Measurements from ENCODE around the gene MAPKAP1.

MAPKAP1 gene

GRCh38 chr9:125745682-125746016 lies 38.6 kb upstream of the MAPKAP1 start:
- TF ChIP-seq FOXP2 (optimal IDR thresholded peaks at IDR 0.05; ENCODE audit: borderline replicate concordance, extremely low read depth, extremely low read length, insufficient read depth) = no peak
- TF ChIP-seq POLR2AphosphoS5 (IDR thresholded peaks at IDR 0.05; ENCODE audit: low read depth, low read length) = no peak
- TF ChIP-seq TAF1 (IDR thresholded peaks at IDR 0.05; ENCODE audit: borderline replicate concordance, insufficient read depth, low read length) = no peak

- TF ChIP-seq FOXP2 (optimal IDR thresholded peaks at IDR 0.05; ENCODE audit: borderline replicate concordance, extremely low read depth, extremely low read length, insufficient read depth) (no peak), SIN3A (IDR thresholded peaks at IDR 0.05; ENCODE audit: borderline replicate concordance, insufficient read depth, low read length) (no peak), POLR2AphosphoS5 (IDR thresholded peaks at IDR 0.05; ENCODE audit: low read depth, low read length) (no peak), TAF1 (IDR thresholded peaks at IDR 0.05; ENCODE audit: borderline replicate concordance, insufficient read depth, low read length) (no peak)
- TF ChIP-seq, protein P1, sequence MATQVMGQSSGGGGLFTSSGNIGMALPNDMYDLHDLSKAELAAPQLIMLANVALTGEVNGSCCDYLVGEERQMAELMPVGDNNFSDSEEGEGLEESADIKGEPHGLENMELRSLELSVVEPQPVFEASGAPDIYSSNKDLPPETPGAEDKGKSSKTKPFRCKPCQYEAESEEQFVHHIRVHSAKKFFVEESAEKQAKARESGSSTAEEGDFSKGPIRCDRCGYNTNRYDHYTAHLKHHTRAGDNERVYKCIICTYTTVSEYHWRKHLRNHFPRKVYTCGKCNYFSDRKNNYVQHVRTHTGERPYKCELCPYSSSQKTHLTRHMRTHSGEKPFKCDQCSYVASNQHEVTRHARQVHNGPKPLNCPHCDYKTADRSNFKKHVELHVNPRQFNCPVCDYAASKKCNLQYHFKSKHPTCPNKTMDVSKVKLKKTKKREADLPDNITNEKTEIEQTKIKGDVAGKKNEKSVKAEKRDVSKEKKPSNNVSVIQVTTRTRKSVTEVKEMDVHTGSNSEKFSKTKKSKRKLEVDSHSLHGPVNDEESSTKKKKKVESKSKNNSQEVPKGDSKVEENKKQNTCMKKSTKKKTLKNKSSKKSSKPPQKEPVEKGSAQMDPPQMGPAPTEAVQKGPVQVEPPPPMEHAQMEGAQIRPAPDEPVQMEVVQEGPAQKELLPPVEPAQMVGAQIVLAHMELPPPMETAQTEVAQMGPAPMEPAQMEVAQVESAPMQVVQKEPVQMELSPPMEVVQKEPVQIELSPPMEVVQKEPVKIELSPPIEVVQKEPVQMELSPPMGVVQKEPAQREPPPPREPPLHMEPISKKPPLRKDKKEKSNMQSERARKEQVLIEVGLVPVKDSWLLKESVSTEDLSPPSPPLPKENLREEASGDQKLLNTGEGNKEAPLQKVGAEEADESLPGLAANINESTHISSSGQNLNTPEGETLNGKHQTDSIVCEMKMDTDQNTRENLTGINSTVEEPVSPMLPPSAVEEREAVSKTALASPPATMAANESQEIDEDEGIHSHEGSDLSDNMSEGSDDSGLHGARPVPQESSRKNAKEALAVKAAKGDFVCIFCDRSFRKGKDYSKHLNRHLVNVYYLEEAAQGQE (IDR thresholded peaks at IDR 0.05; ENCODE audit: insufficient read depth in 1 of 2, low read depth in 2 of 2, low read length in 2 of 2) = no peak
These were observed 38.0 kb upstream of the MAPKAP1 start for GRCh38 chr9:125745018-125745417.

DNA sequence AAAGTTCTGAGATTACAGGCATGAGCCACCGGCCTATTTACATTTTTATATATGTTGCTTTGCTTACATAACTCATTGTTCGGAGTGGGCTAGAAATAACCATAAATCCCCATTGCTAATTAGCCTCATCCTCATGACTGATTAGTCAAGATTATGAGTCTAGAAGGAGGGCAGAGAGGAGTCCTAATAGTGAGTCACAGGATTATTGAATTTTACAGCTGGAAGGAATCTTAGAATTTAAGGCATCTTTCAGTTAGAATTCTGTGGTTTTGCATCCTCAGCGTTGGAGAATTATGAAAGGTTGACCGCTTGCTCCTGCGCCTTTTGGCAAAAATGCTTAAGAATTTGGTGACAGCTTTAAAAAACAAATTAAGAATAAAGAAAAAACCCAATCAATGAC lies 37.6 kb upstream of the MAPKAP1 start:
- TF ChIP-seq TAF1 (IDR thresholded peaks at IDR 0.05; ENCODE audit: borderline replicate concordance, insufficient read depth, low read length) = no peak
- TF ChIP-seq POLR2AphosphoS5 (IDR thresholded peaks at IDR 0.05; ENCODE audit: low read depth, low read length) = no peak
- no peak for TF ChIP-seq SIN3A (IDR thresholded peaks at IDR 0.05; ENCODE audit: borderline replicate concordance, insufficient read depth, low read length)
- TF ChIP-seq, protein P1 (IDR thresholded peaks at IDR 0.05; ENCODE audit: insufficient read depth in 1 of 2, low read depth in 2 of 2, low read length in 2 of 2) = no peak
- TF ChIP-seq FOXP2 (optimal IDR thresholded peaks at IDR 0.05; ENCODE audit: borderline replicate concordance, extremely low read depth, extremely low read length, insufficient read depth) = no peak

DNA sequence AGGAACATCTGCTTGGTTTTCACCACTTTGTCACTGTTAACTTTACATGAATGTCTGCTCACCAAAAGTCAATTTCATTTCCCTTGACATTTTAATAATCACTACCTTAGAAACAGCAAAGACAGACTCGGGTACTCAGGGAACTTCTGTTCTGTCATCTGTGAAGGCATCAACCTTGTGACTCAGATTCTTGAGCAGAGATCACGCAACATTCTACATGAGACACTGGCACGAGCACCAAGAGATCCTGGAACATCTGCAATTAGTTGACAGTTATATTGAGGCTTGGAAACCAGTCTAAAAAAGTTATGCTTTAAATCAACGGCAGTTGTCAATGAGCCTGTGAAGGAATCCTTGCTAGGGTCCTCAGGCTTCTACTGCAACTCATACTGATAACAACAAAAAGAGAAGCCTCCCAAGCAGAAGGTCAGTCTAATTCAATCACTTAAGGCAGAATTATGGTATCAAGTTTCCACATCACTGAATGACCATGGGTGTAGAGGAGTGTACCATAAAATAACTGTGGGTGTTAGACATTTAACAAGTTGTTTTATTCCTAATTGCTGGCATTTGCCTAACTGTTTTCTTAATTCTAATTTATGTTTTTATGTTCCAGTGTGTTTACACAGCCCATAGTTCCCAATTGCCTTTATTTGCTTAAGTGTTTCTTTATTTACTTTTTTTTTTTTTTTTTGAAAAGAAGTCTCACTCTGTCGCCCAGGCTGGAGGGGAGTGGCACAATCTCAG lies 36.8 kb upstream of the MAPKAP1 start:
- TF ChIP-seq SIN3A (IDR thresholded peaks at IDR 0.05; ENCODE audit: borderline replicate concordance, insufficient read depth, low read length) = no peak
- no peak for TF ChIP-seq FOXP2 (optimal IDR thresholded peaks at IDR 0.05; ENCODE audit: borderline replicate concordance, extremely low read depth, extremely low read length, insufficient read depth)
- no peak for TF ChIP-seq POLR2AphosphoS5 (IDR thresholded peaks at IDR 0.05; ENCODE audit: low read depth, low read length)
- TF ChIP-seq, protein P1 (IDR thresholded peaks at IDR 0.05; ENCODE audit: insufficient read depth in 1 of 2, low read depth in 2 of 2, low read length in 2 of 2) = no peak

GRCh38 chr9:125742657-125743056 lies 35.6 kb upstream of the MAPKAP1 start:
- TF ChIP-seq SIN3A (IDR thresholded peaks at IDR 0.05; ENCODE audit: borderline replicate concordance, insufficient read depth, low read length) = no peak
- no peak for TF ChIP-seq FOXP2 (optimal IDR thresholded peaks at IDR 0.05; ENCODE audit: borderline replicate concordance, extremely low read depth, extremely low read length, insufficient read depth)
- TF ChIP-seq, protein P1 (IDR thresholded peaks at IDR 0.05; ENCODE audit: insufficient read depth in 1 of 2, low read depth in 2 of 2, low read length in 2 of 2) = no peak
- TF ChIP-seq TAF1 (IDR thresholded peaks at IDR 0.05; ENCODE audit: borderline replicate concordance, insufficient read depth, low read length) = no peak
- TF ChIP-seq POLR2AphosphoS5 (IDR thresholded peaks at IDR 0.05; ENCODE audit: low read depth, low read length) = no peak
